Gastrocnemius medialis (tissue), 4 donors: ENCODE results near the gene GPR68. TPM values are rescaled to one million over a fixed set of nuclear protein-coding genes. Genes with fewer than 3 reads are reported as not detected.

Experiments used
- ATAC-seq, 2 donors: fragments of 150-250 bp; one replicate each; pipeline ENCODE4 v1.9.1; 2016
- DNase-seq, 2 donors: peaks; one replicate each; pipeline ENCODE4 v3.0.0-alpha.2; 2019
- H3K27ac ChIP-seq, 4 donors: fragments of 200-600 bp; sonication (generic); 1 replicate in 1 of 4; 2 replicates in 3 of 4; pipeline ENCODE4 v1.5.1; 2016 to 2018; ENCODE audit warnings: mild to moderate bottlenecking in 2 of 4, moderate library complexity in 1 of 4
- H3K27me3 ChIP-seq, 3 donors: fragments of 200-600 bp; sonication (generic) in 2 of 3; 1 replicate in 1 of 3; 2 replicates in 2 of 3; pipeline versions ENCODE4 v1.5.1 to v1.6.0; 2016 to 2019; ENCODE audit warnings: mild to moderate bottlenecking in 1 of 3, moderate library complexity in 1 of 3
- H3K36me3 ChIP-seq, 2 donors: fragments of 200-600 bp; sonication (generic) in 1 of 2; one replicate each; pipeline ENCODE4 v1.5.1; 2017 to 2018
- H3K4me1 ChIP-seq, 2 donors: fragments of 200-600 bp; sonication (generic) in 1 of 2; one replicate each; pipeline ENCODE4 v1.5.1; 2016 to 2017; ENCODE audit warnings: mild to moderate bottlenecking in 2 of 2
- H3K4me3 ChIP-seq, 4 donors: fragments of 200-600 bp; sonication (generic) in 3 of 4; 1 replicate in 1 of 4; 2 replicates in 3 of 4; pipeline ENCODE4 v1.5.1; 2016 to 2019; ENCODE audit warnings: mild to moderate bottlenecking in 2 of 4
- H3K9me3 ChIP-seq, 3 donors: fragments of 200-600 bp; sonication (generic) in 2 of 3; 1 replicate in 1 of 3; 2 replicates in 2 of 3; pipeline ENCODE4 v1.5.1; 2016 to 2019
- POLR2A ChIP-seq, 2 donors: fragments of 450-650 bp; IDR thresholded peaks; one replicate each; pipeline ENCODE4 v1.6.1; 2017; ENCODE audit warnings: antibody characterized with exemption in 2 of 2, mild to moderate bottlenecking in 2 of 2, moderate library complexity in 2 of 2
- in situ Hi-C, 4 donors: fragments of 200-750 bp; cut with MboI; loops; one replicate each; pipeline versions ENCODE4 v1.15.0 to v1.8.0; 2017; ENCODE audit warnings: low sequenced_read_pairs in 4 of 4
- intact Hi-C: fragments of 100-400 bp; cut with DNase I; formaldehyde crosslinking; loops from one replicate; pipeline ENCODE4 v1.15.1; 2023; ENCODE audit warnings: low total_unique reads
- total RNA-seq, 4 donors: library from RNA; depleted of rRNA; stranded (reverse); fragments of >200 nt; gene quantifications; one replicate each; pipeline versions ENCODE4 v1.1.0 to v1.2.3, GENCODE V29; 2016
- TF ChIP-seq, protein P1 (sequence below), 5 experiments: fragments of 450-650 bp in 3 of 5; fragments of 200-600 bp in 2 of 5; sonication (generic) in 2 of 5; IDR thresholded peaks in 4 of 5; conservative IDR thresholded peaks in 1 of 5; 1 replicate in 4 of 5; 2 replicates in 1 of 5; pipeline ENCODE4 v1.5.1; 2016 to 2019; ENCODE audit warnings: antibody characterized with exemption in 5 of 5, mild to moderate bottlenecking in 3 of 5, moderate library complexity in 3 of 5

Gene GPR68
- total RNA-seq, 4 donors from 2014 or later: 0.07 TPM; not detected in 3

DNA sequence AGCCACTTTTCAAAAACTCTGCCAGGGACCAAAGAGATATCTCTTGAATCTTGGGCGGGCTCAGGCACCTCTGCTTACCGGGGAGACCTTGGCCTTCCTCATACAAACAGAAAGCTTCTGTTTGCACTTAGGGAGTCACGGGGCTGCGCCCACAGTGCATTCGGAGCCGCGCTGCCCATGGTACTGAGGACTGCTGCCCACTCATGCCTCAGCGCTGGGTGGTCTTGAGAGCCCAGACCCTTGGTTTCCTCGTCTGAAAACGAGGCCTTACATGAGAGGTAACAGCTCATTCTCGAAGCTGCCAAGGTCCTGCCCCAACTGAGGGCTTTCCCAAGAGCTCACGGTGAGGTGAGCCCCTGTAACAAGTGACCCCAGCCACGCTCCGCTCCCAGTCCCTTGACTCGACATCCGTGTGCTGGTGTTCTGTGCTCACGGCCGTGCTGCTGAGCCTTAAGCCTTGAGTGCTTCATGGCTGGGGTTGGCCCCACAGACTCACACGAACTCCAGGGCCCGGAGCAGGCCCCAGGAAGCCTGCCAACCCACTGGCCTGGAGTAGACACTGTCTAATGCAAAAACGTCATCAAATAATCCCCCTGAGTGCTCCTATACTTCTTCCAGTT, 47.4 kb upstream of the GPR68 start:
- in situ Hi-C loops (loop anchor here in 2 of 4 donors (25.0 kb wide), 2 partner anchors 105 to 230 kb away; partner anchors contain the start of gene RPS6KA5 (in 1 of the 2)), intact Hi-C loops (no loop called here)
- TF ChIP-seq, protein P1, sequence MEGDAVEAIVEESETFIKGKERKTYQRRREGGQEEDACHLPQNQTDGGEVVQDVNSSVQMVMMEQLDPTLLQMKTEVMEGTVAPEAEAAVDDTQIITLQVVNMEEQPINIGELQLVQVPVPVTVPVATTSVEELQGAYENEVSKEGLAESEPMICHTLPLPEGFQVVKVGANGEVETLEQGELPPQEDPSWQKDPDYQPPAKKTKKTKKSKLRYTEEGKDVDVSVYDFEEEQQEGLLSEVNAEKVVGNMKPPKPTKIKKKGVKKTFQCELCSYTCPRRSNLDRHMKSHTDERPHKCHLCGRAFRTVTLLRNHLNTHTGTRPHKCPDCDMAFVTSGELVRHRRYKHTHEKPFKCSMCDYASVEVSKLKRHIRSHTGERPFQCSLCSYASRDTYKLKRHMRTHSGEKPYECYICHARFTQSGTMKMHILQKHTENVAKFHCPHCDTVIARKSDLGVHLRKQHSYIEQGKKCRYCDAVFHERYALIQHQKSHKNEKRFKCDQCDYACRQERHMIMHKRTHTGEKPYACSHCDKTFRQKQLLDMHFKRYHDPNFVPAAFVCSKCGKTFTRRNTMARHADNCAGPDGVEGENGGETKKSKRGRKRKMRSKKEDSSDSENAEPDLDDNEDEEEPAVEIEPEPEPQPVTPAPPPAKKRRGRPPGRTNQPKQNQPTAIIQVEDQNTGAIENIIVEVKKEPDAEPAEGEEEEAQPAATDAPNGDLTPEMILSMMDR (IDR thresholded peaks at IDR 0.05 in 4 of 5, conservative IDR thresholded peaks at IDR 0.05 in 1 of 5): no peak
- TF ChIP-seq POLR2A (IDR thresholded peaks at IDR 0.05): no peak
- Histone ChIP-seq H3K9me3 (no peaks in the 10 kb centered on the region), H3K27ac (no peak overlapping the region), H3K4me3 (no peak overlapping the region), H3K27me3 (no peaks in the 10 kb centered on the region), H3K4me1 (no peaks in the 10 kb centered on the region), H3K36me3 (no peaks in the 10 kb centered on the region)
- ATAC-seq (no peak), DNase-seq (no peak)

DNA sequence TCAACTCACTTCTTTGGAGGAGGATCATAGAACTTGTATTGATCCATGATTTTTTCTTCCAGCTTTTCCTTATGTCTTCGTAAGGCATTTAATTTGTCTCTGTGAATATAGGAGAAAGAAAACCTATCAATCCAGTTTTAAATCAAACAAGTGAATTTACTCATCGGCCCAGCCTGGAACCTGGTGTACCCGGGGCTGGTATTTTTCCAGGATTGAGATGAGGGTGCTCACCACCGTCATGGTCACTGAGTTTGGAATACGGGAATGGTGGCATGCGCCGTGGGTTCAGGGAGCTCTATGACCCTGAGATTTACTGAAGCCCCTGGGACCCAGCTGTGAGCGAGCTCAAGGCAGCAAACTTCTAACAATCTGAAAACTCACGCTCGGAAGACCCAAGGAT, 46.5 kb upstream of the GPR68 start:
- no peaks in the 10 kb centered on the region for H3K9me3 ChIP-seq
- no peak overlapping the region for H3K4me3 ChIP-seq
- DNase-seq: no peak
- no peaks in the 10 kb centered on the region for H3K36me3 ChIP-seq
- H3K27me3 ChIP-seq: no peaks in the 10 kb centered on the region
- ATAC-seq: no peak
- H3K4me1 ChIP-seq: no peaks in the 10 kb centered on the region
- TF ChIP-seq, protein P1 (IDR thresholded peaks at IDR 0.05 in 4 of 5, conservative IDR thresholded peaks at IDR 0.05 in 1 of 5): no peak
- TF ChIP-seq POLR2A (IDR thresholded peaks at IDR 0.05): no peak
- no peak overlapping the region for H3K27ac ChIP-seq
- in situ Hi-C loops (loop anchor here in 2 of 4 donors (25.0 kb wide), 2 partner anchors 104 to 229 kb away; partner anchors contain the start of gene RPS6KA5 (in 1 of the 2)), intact Hi-C loops (no loop called here)

DNA sequence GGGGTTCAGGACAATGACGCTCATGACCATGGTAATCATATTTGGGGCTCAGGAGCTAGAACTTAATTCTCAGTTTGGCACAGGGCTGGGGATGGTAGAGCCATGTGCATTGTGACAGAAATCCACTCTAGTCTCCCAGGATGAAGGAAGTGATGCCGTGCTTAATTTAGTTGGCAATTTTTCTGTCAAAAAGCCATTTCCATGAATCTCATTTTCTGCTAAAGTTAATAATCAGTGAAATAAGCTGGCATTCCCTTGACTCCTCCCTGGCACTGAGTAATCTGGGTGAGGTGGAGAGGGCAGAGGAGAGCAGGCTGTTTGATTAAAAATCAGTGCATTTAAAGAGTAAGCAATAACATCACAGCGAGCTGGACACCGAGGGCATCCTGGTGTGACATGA, 45.0 kb upstream of the GPR68 start:
- ATAC-seq: no peak
- in situ Hi-C loops (loop anchor here (5.0 to 25.0 kb wide), 7 partner anchors 102 to 387 kb away; partner anchors contain the start of gene RPS6KA5 (in 1 of the 4)), intact Hi-C loops (no loop called here)
- Histone ChIP-seq H3K27me3 (no peaks in the 10 kb centered on the region), H3K4me1 (no peaks in the 10 kb centered on the region), H3K27ac (no peak overlapping the region), H3K36me3 (no peaks in the 10 kb centered on the region), H3K9me3 (no peaks in the 10 kb centered on the region), H3K4me3 (no peak overlapping the region)
- TF ChIP-seq, protein P1 (IDR thresholded peaks at IDR 0.05 in 4 of 5, conservative IDR thresholded peaks at IDR 0.05 in 1 of 5): no peak
- TF ChIP-seq POLR2A (IDR thresholded peaks at IDR 0.05): no peak
- DNase-seq: no peak

DNA sequence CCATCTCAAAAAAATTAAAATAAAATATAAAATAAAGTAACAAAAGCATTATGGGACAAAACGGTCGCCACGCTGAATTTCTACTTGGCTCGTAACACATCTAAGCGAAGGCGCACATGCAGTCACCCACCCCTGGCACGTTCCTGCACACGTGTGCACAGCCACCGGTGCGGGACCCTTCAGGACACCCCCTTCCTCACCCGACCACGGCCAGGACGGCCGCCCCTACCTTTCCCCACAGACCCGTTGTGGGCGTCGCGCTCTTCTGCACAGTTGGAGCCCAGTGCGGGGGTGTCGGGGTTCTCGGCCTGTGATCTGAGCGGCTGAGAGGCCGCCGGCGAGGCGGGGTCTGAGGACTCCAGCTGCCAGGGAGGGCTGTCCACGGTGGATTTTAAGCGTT, 44.4 kb upstream of the GPR68 start:
- in situ Hi-C loops: loop anchor here (5.0 to 25.0 kb wide), 7 partner anchors 102 to 387 kb away; partner anchors contain the start of gene RPS6KA5 (in 1 of the 4)
- Histone ChIP-seq H3K36me3 (no peaks in the 10 kb centered on the region), H3K4me1 (no peaks in the 10 kb centered on the region), H3K27me3 (no peaks in the 10 kb centered on the region), H3K4me3 (no peak overlapping the region), H3K27ac (no peak overlapping the region), H3K9me3 (no peaks in the 10 kb centered on the region)
- TF ChIP-seq, protein P1 (IDR thresholded peaks at IDR 0.05 in 4 of 5, conservative IDR thresholded peaks at IDR 0.05 in 1 of 5): no peak
- TF ChIP-seq POLR2A (IDR thresholded peaks at IDR 0.05): no peak
- ATAC-seq: no peak
- intact Hi-C loops: no loop called here
- no peak for DNase-seq
